RKO (cell line): ENCODE measurements around the gene LIMS1.
"Not testable (repeated sequence)": the region's sequence is repeated elsewhere in the genome, so short reads cannot be mapped to it uniquely, and the experiment has no call there.

Experiments
- DNase-seq: peaks from one replicate; pipeline ENCODE4 v3.0.0-alpha.2; 2016; ENCODE audit warnings: low spot score

The LIMS1 gene, protein sequence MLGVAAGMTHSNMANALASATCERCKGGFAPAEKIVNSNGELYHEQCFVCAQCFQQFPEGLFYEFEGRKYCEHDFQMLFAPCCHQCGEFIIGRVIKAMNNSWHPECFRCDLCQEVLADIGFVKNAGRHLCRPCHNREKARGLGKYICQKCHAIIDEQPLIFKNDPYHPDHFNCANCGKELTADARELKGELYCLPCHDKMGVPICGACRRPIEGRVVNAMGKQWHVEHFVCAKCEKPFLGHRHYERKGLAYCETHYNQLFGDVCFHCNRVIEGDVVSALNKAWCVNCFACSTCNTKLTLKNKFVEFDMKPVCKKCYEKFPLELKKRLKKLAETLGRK

DNA sequence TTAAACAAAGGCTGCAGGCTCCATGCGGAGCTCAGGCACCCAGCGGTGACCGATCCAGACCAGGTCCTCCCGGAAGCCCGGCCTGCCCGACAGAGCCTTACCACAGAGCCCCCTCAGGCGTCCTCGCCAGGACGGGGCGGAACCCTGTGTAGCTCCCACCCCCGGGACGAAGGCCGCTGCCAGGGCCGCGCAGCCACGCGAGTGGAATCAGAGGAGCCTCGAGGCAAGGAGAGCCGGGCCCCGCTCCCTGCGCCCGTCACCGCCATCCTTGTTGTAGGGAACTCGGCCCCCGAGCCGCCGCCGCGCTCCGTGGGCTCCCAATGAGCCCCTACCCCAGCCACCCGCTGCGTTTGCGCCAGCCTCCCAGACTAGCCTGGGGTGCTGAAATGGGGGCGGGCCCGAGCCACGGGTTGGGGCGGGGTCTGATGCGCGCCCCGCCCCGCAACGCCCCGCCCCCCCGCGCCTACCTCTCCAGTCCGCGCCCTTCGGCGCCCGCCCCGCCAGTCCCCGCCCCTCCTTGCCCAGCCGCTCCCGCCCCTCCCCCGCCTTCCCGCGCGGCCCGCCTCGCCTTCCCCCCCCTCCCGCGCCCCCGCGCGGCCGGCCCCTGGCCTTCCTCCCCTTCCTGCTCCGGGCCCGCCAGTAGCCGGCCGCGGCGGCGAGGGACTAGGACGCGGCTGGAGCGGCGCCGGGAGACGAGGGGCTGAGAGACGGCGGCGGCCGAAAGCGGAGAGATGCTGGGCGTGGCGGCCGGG, at the start of gene LIMS1:
LIMS1 (plus strand) TSS at position 639 of the 752 bp plus-strand sequence; CDS start at position 732, 93 bp downstream.
- peak; percentile 90 for DNase-seq

DNA sequence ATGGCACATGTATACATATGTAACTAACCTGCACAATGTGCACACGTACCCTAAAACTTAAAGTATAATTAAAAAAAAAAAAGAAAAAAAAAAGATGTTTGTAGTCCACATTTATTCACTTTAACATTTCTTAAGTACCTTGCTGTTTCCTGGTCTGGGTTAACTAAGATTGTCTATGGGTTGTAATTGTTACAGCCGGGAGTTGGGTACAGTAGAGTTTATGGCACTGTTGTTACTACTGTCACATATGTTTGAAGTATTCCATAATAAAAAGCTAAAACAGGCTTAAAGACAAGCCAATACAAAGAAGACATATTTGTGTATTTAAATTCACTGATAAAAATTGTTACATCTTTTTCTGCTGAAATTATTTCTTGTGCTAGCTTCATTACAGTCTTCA, 49.0 kb upstream of the LIMS1 start:
- no peak for DNase-seq

DNA sequence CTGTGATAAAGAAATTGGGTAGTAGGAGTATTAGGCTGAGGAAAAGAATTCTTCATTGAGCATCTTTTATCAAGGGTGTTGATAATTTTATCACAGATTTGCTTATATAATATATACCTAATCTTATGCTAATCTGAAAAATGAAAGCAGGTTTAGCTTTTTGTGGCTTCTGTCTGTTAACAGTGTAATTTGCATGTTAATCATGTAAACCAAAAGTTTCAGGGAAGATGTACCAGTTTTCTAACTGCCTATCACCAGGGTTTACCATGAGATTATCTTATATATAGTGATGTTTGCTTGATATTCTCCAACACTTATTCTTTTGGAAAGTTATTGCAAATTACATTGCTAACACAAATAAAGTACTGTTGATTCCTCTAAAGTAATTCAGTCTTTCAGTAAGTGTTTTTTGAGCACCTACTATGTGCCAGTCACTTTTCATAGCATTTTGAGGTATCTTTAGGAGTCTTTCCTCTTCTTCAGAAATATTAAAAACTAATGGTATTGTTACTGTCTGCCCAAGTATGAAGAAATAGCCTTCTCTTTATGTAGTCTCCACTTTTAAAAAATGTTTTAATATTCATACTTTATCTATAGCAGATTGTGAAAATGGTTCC, 43.7 kb upstream of the LIMS1 start:
- no peak for DNase-seq

DNA sequence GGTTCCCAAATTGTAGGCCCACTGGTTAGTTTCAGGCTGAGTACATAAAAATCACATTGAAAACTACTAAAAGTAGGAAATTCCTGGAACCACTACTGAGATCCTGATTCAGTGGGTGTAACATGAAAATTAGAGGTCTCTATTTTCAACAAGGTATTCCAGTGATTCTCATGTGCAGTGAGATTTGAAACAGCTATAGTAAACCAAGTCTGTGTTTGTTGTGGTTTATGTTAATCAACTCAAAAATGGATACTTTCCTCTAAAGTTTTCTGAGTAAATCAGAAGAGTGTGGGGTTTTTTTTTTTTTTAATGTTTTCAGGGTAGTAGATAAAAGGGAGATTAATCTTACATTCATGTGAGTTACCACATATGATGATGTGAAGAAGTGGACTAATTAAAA, 42.4 kb upstream of the LIMS1 start:
- DNase-seq, result no peak

DNA sequence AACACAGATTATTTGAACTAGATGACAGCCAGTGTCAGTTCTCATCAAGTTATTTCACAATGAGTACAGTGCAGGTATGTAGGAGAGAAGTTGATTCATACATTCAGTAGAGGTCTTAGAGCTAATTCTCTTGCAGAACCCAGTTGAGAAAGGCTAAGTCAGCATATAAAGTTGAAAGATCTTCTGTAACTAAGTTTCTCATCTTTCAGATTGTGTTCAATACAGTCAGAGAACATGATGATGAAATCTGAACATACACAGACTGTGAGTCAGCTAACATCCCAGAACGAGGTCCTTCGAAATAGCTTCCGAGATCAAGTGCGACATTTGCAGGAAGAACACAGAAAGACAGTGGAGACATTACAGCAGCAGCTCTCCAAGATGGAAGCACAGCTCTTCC, 41.9 kb upstream of the LIMS1 start:
- DNase-seq, result peak; percentile 35

DNA sequence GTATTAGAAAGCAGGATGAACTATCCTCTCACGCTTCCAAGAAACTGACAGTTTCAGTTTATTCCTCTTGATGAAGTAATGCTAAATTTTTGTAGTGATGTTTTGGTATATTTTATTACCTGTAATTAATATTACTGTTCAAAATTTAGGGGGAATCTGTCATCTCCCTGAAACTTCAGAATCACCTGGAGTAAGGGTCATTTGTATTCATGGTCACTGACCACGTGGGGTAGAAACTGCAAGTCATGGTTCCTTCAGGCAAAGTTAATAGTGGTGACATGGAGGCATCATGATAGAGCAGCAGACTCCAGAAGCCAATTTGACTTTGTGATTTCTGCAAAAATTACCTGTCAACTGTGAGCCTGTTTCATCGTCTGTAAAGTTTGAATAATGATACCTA, 38.1 kb upstream of the LIMS1 start:
- DNase-seq, result not testable (repeated sequence)

DNA sequence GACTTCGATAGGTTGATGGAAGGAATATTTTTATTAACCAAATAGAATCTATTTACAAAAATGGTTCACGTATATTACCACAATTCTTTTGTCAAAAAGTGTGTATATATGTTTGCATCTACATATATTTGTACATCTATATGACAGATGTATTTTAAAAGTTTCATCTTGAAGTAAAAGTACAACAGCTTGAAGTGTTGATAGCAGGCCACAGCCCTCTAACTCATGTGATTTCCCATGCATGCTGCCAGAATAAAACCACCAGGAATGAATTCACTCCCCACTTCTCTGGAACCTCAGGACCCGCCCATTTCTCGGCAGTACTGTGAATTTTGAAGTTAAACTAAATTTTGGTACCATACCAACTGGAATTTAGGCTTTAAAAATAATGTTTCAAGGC, 26.6 kb upstream of the LIMS1 start:
- not testable (repeated sequence) for DNase-seq

DNA sequence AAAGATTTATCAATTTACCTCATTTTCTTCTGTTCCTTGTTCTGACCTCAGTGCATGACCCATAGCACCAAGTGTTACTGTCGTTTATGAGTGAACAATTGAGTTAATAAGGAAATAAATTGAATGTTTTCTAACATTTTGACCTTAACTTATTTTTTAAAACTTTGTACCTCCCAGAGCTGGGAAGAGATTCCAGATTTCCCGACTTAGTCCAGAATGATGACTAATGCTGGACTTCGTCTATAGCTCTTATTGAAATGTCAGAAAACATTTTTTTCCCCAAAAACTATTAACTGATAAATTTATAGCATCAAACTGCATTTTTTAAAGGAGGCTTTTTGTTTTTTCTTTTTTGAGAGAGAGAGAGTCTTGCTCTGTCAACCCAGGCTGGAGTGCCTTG, 21.8 kb upstream of the LIMS1 start:
- not testable (repeated sequence) for DNase-seq

DNA sequence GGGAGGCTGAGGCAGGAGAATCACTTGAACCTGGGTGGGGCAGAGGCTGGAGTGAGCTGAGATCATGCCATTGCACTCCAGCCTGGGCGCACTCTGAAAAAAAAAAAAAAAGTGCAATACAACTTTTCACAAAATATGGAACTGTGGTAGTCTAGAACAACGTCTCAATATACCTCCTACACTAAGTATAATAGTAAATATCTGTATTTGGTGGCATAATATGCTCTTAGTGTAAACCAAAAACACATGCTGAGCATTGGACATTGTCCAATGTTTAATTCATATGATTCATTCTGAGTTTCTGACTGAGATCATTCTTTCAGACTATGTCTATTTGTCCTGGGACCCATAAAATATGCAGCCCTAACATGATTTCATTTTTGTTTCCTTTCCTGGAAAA, 19.8 kb upstream of the LIMS1 start:
- DNase-seq, result not testable (repeated sequence)

DNA sequence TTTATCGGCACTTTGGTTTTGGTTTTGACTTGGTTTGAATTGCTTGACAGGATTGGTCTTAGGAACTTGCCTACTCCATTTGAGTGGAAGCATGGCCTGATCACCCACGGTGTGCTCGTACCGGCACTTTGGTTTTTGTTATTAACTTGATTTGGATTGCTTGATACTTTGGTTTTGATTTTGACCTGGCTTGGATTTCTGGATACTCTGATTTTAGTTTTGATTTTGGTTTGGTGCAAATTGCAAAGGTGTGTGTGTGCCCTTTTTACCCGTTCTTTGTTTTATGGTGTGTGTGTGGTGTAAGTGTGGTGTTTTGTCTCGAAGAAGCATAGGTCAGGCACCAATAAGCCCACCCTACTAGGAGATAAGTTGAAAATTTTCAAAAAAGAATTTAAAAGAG, 9.6 kb upstream of the LIMS1 start:
- not testable (repeated sequence) for DNase-seq

DNA sequence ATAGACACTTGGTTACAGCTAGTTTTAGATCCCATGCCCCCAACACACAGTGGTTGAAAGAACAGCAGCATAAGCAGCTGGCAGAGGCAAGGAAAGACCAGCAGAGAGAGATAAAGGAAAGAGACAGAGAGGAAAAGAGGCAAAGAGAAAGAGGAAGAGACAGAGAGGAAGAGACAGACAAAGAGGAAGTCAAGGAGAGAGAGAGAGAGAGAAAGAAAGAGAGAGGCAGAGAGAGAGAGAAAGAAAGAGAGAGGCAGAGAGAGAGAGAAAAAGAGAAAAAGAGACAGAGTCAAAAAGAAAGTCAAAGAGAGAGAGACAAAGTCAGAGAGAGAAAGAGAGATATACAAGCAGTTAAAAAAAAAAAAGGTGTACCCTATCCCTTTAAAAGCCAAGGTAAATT, 9.0 kb upstream of the LIMS1 start:
- DNase-seq, result not testable (repeated sequence)

DNA sequence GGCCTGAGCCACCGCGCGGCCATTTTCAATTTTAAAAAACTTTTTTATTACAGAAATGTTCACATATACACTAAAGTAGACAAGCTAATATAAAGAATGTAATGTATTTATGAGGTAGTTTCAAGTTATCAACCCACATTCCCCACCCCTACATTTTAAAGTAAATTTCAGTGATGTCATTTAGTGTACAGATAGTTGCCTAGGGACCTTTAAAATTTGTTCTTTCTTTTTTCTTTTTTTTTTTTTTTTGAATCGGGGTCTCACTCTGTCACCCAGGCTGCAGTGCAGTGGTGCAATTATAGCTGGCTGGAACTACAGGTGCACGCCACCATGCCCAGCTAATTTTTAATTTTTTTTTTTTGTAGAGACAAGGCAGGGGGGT, 2.6 kb upstream of the LIMS1 start:
- DNase-seq, result no peak

DNA sequence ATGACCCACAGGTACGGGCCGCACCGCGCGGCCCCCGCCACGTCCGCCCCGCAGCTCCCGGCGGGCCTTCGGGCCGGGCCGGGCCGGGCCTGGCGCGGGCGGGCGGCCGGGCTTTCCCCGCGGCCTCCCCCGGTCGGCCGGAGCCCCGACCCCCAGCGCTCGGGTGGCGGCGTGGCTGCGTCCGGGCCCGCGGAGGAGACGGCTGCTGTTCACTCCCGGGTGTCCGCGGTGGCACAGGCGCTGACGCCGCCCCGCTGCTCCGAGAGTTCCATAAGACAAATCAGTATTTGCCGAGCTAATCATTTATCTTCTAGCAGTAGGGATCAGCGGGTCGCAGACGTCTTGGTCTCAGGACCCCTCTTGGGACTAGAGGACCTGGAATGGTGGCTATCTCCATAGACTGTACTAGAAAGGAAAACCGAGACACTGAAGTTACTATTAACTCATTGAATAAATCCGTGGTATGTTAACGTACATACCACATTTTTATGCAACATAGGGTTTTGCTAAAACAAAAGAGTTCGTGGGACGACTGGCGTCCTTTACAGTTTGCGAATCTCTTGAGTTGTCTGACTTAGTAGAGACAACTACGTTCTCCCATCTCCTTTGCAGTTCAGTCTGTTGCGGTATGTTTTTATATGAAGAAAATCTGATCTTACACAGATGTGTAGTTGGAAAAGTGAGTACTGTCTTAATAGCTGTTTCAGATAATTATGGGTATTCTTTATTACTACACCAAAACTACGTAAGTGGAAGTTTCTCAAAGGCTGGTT, 500 bp downstream of the LIMS1 start:
- DNase-seq, result peak; percentile 56

DNA sequence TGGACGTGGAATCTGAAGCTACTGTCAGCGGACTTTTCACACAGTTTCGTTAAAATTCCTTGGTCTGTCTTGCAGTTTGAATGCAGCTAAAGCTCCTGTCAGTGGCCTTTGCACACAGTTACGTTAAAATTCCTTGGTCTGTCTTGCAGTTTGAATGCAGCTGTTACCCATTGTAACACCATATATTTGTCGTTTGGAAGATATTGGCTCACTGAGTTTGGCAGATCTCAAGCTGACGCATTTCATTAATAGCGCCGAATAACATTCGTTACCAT, 1.0 kb downstream of the LIMS1 start:
- peak; percentile 50 for DNase-seq

DNA sequence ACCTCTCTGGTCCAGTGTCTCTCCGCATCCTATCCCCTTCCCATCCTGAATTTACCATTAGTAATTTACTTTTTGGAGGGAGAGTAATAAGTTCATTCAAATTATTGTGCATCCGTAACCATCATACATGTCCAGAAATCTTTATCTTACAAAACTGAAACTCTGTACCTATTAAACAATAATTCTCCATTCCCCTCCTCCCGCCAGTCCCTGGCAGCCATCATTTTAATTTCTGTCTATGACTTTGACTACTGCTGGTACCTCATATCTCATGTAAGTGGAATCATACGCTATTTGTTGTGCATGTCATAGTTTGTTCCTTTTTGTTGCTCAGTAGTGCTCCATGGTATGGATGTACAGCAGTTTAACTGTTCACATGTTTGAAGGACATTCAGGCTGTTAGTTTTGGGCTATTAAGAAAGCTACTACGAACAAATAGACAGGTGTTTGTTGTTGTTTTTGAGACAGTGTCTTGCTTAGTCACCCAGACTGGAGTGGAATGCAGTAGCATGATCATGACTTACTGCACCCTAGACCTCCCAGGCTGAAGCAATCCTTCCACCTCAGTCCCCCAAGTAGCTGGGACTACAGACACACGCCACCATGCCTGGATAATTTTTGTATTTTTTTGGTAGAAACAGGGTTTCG, 2.0 kb downstream of the LIMS1 start:
- DNase-seq, result peak; percentile 26

DNA sequence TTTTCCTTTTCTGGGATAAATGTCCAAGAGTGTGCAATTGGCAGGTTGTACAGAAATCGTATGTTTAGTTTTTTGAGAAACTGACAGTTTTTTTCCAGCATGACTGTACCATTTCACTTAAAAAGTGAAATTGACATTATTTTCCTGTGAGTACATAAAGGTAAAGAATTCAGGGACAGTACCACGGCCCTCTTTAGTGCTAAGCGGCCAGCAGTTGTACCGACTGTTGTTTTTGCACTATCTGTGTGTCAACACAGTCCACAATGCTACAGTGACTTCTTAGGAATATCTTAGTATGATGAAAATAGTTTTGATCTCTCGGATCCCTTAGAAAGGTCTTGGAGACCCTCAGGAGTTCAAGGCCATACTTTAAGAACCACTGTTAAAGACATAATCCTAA, 2.6 kb downstream of the LIMS1 start:
- no peak for DNase-seq

DNA sequence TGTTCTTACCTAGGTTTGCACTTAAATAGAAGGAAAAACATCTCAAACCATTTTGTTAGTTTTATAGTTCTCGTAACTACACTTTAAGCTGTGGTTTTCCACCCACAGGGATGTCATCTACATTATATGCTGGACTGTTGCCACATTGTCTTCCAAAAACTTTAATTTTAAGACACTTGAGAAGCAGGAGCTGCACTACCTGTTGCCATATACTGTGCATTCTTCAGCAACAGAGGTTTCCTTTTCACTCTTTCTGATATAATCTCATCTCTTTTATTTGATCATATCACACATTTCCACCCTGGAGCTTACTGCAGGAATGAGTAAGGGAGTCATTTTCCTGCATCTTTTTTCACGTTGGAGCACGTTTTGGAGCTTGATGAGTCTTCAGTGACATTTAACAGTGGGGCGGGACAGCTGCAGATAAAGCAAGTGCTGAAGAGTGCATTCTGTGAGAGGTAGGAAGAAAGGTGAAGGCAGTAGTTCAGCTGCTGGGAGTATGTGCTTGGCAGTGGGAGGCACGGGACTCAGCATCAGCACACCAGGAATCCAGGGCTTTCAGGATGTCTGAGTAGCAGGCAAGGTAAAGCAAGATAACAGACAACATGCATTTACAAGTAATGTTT, 3.8 kb downstream of the LIMS1 start:
- DNase-seq, result no peak

DNA sequence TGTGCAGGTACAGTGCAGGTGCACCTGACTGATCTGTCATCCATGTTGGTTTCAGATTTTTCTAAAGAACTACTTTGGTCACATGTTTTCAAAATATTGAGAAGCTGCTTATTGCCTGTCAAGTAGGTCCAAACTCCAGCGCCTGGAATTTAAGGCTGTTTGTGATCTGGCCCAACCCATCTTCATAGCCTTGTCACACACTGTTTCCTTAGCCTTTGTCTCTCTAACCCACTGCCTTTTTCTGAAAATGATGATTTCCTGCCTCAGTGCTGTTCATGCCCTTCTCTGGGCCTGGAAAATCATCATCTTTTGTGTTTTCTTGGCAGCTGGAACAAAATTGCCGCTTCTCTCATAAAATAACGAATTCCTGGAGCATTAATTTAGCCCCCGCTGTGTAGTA, 7.2 kb downstream of the LIMS1 start:
- no peak for DNase-seq

DNA sequence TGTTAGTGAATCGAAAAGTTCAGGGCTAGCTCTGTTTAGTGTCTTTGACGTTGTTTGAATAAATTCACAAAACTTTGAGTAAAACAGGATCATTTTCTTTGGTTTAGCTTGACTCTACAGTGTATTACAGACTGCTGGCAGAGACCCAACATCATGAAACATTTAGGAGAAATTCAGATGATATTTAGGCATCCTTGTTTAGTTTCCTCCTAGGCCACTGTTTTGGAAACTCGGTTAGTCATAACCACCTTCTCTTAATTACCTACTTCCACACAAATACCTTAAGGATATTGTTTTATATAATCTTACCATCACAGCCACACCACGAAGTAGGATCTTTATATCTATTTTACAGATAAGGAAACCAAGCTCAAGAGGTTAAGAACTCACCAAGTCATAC, 7.8 kb downstream of the LIMS1 start:
- DNase-seq, result no peak

DNA sequence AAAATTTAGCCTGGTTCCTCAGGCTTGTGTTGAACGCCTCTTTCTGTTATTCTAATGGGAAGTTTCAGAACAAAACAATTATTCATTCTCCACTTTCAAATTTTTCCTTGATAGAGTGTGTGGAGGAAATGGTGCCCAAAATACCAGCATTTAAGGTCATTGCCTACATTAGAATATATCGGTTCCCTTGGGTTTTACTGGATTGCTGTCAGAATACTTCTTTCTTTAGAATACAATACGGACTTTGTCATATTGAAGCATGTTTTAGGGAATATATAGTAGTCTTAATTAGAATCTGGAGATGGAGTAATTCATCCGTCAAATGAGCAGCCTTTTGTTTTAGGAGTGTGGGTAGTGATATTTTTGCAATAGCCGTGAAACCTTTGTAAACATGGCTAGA, 13.3 kb downstream of the LIMS1 start:
- DNase-seq, result no peak

DNA sequence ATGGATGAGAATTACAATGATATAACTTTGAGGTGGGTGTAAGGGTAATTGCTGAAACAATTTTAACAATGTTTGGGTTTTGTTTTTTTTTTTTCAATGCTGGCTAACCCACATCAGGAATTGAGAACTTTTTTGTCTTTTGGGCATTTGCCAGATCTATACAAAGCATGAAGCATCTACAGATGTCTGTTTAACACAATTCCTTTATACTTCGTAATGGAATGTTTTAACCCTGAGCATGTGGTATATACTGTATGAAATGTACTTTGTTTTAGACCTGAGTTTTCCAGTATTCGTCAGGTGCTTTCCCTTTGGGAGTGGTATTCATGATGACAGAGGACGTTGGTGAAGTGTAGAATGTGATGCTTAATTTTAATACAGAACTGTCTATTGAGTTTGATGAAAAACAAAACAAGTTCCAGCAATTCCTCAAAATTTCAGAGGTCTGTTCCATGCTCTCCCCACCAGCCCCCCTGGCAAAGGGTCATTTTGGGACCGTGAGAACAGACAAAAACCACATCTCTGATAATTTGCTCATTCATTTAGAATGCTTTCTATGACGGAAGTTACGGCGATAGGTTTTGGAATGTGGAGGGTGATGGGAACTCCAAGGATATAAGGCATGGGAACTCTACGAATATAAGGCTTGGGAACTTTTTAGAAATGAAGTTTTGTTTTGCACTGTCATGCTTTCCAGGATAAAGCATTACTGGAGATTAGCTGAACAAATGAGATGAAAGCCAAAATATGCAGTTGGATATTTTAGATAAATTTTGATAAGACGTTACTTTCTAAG, 14.1 kb downstream of the LIMS1 start:
- no peak for DNase-seq
